ENCODE data around the gene SRC. TPM values are rescaled to one million over a fixed set of nuclear protein-coding genes. Genes with fewer than 3 reads are reported as not detected.

Gene SRC
- total RNA-seq, 4 donors from 2014 or later, result 21.8 to 30.9 (median 25.1) TPM

GRCh38 chr20:37407019-37407566 is 61.2 kb downstream of the SRC start:
- intact Hi-C loops (cut with DNase I; ENCODE audit: low total_unique reads), result no loop called here
- 31 to 34% methylated on average over 7 of the region's 7 CpGs for WGBS, 2 donors
- no peak overlapping the region for H3K4me3 ChIP-seq (ENCODE audit: low read depth, poor library complexity, severe bottlenecking)
- DNase-seq (ENCODE audit: low spot score in 2 of 2), result no peak
- TF ChIP-seq CTCF (IDR thresholded peaks at IDR 0.05), result no peak
- no peak for TF ChIP-seq POLR2A (IDR thresholded peaks at IDR 0.05)

- DNase-seq (ENCODE audit: low spot score in 2 of 2), result no peak
- TF ChIP-seq POLR2A (IDR thresholded peaks at IDR 0.05) (no peak), CTCF (IDR thresholded peaks at IDR 0.05) (no peak)
- WGBS, 2 donors, result 41 to 42% methylated on average over 14 of the region's 14 CpGs
- intact Hi-C loops (cut with DNase I; ENCODE audit: low total_unique reads), result no loop called here
- no peak overlapping the region for H3K4me3 ChIP-seq (ENCODE audit: low read depth, poor library complexity, severe bottlenecking)
Measured at GRCh38 chr20:37407573-37408002, 61.6 kb downstream of the SRC start.

- no peak overlapping the region for H3K4me3 ChIP-seq (ENCODE audit: low read depth, poor library complexity, severe bottlenecking)
- TF ChIP-seq POLR2A (IDR thresholded peaks at IDR 0.05) (no peak), CTCF (IDR thresholded peaks at IDR 0.05) (no peak)
- DNase-seq (ENCODE audit: low spot score in 2 of 2), result no peak
- intact Hi-C loops (cut with DNase I; ENCODE audit: low total_unique reads), result no loop called here
- 24% methylated on average over 23 of the region's 23 CpGs for WGBS, 2 donors
Measured at GRCh38 chr20:37408302-37409193, 62.6 kb downstream of the SRC start.

GRCh38 chr20:37411408-37412219 is 65.7 kb downstream of the SRC start:
- no peak for DNase-seq (ENCODE audit: low spot score in 2 of 2)
- 47 to 48% methylated on average over 17 of the region's 17 CpGs for WGBS, 2 donors
- no peak overlapping the region for H3K4me3 ChIP-seq (ENCODE audit: low read depth, poor library complexity, severe bottlenecking)
- no peak for TF ChIP-seq POLR2A (IDR thresholded peaks at IDR 0.05)
- peak in 1 of 3 donors; percentile 82 for TF ChIP-seq CTCF (IDR thresholded peaks at IDR 0.05)
- intact Hi-C loops (cut with DNase I; ENCODE audit: low total_unique reads), result loop anchor here (5.0 kb wide), 1 partner anchor 864 kb away; no protein-coding TSS in a partner anchor

- WGBS, 2 donors, result 73 to 89% methylated on average over 7 of the region's 7 CpGs
- TF ChIP-seq POLR2A (IDR thresholded peaks at IDR 0.05) (no peak), CTCF (IDR thresholded peaks at IDR 0.05) (no peak)
- no peak overlapping the region for H3K4me3 ChIP-seq (ENCODE audit: low read depth, poor library complexity, severe bottlenecking)
- intact Hi-C loops (cut with DNase I; ENCODE audit: low total_unique reads), result loop anchor here (5.0 kb wide), 1 partner anchor 866 kb away; no protein-coding TSS in a partner anchor
- no peak for DNase-seq (ENCODE audit: low spot score in 2 of 2)
Measured at GRCh38 chr20:37413023-37413334, 67.0 kb downstream of the SRC start.

Data from lower leg skin (tissue), 4 donors.